ENCODE measurements around the gene NAGLU. TPM values are rescaled to one million over a fixed set of nuclear protein-coding genes. Genes with fewer than 3 reads are reported as not detected.

The NAGLU gene
- total and polyA plus RNA-seq, 2 of the 13 experiments (the other 11 are each of a cell fraction or from before 2014, with no cell fraction given) = 28.2 to 40.1 TPM

DNA sequence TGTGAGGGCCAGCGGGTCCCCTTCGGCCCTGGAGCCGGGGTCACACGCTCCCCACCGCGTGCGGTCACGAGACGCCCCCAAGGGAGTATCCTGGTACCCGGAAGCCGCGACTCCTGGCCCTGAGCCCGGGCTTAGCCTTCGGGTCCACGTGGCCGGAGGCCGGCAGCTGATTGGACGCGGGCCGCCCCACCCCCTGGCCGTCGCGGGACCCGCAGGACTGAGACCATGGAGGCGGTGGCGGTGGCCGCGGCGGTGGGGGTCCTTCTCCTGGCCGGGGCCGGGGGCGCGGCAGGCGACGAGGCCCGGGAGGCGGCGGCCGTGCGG is at the start of gene NAGLU (continued):
- TF ChIP-seq ZNF350 (CRISPR knock-in tag; IDR thresholded peaks at IDR 0.05; ENCODE audit: borderline replicate concordance, low read depth) (0 out of 2 replicates have a peak, but pooled peaks have one; percentile 11), BHLHE40 (IDR thresholded peaks at IDR 0.05; ENCODE audit: low read length) (peak; percentile 93), SRSF4 (IDR thresholded peaks at IDR 0.05; ENCODE audit: low read depth, low read length, poor library complexity, severe bottlenecking) (no peak), RFX3 (CRISPR knock-in tag; IDR thresholded peaks at IDR 0.05) (no peak), ZNF552 (CRISPR knock-in tag; IDR thresholded peaks at IDR 0.05; ENCODE audit: borderline replicate concordance) (0 out of 2 replicates have a peak, but pooled peaks have one; percentile 87), ZSCAN20 (CRISPR knock-in tag; IDR thresholded peaks at IDR 0.05; ENCODE audit: borderline replicate concordance) (0 out of 2 replicates have a peak, but pooled peaks have one; percentile 67), ARID3A (IDR thresholded peaks at IDR 0.05; ENCODE audit: low read depth, low read length) (no peak), ZNF354B (CRISPR knock-in tag; IDR thresholded peaks at IDR 0.05) (no peak), SAP130 (CRISPR knock-in tag; IDR thresholded peaks at IDR 0.05; ENCODE audit: low read depth) (peak; percentile 87), BCL6 (CRISPR knock-in tag; IDR thresholded peaks at IDR 0.05) (peak; percentile 61; the same call in 1 of the 2 replicates), NKX3-1 (CRISPR knock-in tag; IDR thresholded peaks at IDR 0.05) (peak; percentile 86), HDAC2 (CRISPR knock-in tag; IDR thresholded peaks at IDR 0.05) (peak; percentile 76; the same call in 1 of the 2 replicates), WIZ (CRISPR knock-in tag; IDR thresholded peaks at IDR 0.05) (0 out of 2 replicates have a peak, but pooled peaks have one; percentile 63), ZNF598 (CRISPR knock-in tag; IDR thresholded peaks at IDR 0.05; ENCODE audit: borderline replicate concordance) (no peak), HOXD1 (CRISPR knock-in tag; IDR thresholded peaks at IDR 0.05) (peak; percentile 92), ZNF577 (CRISPR knock-in tag; IDR thresholded peaks at IDR 0.05; ENCODE audit: borderline replicate concordance, low read depth) (no peak), GZF1 (CRISPR knock-in tag; IDR thresholded peaks at IDR 0.05) (no peak), ZKSCAN5 (CRISPR knock-in tag; IDR thresholded peaks at IDR 0.05) (no peak), ZNF547 (CRISPR knock-in tag; IDR thresholded peaks at IDR 0.05) (peak; percentile 50; the same call in 1 of the 2 replicates), MTF1 (CRISPR knock-in tag; IDR thresholded peaks at IDR 0.05) (no peak), GFI1 (CRISPR knock-in tag; IDR thresholded peaks at IDR 0.05; ENCODE audit: borderline replicate concordance) (no peak), ZZZ3 (CRISPR knock-in tag; IDR thresholded peaks at IDR 0.05; ENCODE audit: borderline replicate concordance) (no peak)
- TF ChIP-seq, protein P1, sequence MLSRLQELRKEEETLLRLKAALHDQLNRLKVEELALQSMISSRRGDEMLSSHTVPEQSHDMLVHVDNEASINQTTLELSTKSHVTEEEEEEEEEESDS (CRISPR knock-in tag; IDR thresholded peaks at IDR 0.05; ENCODE audit: borderline replicate concordance) = no peak
- TF ChIP-seq, protein P2, sequence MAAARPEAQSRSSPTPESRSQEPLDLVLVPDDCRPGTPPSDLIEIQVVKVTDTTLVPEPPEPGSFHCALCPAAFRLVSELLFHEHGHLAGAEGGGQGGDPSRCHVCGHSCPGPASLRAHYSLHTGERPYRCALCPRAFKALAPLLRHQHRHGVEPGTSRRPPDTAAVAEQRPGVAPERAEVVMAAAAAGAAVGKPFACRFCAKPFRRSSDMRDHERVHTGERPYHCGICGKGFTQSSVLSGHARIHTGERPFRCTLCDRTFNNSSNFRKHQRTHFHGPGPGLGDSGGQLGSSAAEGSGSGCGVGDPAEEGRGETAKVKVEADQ (CRISPR knock-in tag; IDR thresholded peaks at IDR 0.05; ENCODE audit: borderline replicate concordance) = peak; percentile 94
- TF ChIP-seq, protein P3, sequence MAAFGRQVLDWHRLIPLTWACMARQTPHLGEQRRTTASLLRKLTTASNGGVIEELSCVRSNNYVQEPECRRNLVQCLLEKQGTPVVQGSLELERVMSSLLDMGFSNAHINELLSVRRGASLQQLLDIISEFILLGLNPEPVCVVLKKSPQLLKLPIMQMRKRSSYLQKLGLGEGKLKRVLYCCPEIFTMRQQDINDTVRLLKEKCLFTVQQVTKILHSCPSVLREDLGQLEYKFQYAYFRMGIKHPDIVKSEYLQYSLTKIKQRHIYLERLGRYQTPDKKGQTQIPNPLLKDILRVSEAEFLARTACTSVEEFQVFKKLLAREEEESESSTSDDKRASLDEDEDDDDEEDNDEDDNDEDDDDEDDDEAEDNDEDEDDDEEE (CRISPR knock-in tag; IDR thresholded peaks at IDR 0.05) = no peak
- TF ChIP-seq, protein P4, sequence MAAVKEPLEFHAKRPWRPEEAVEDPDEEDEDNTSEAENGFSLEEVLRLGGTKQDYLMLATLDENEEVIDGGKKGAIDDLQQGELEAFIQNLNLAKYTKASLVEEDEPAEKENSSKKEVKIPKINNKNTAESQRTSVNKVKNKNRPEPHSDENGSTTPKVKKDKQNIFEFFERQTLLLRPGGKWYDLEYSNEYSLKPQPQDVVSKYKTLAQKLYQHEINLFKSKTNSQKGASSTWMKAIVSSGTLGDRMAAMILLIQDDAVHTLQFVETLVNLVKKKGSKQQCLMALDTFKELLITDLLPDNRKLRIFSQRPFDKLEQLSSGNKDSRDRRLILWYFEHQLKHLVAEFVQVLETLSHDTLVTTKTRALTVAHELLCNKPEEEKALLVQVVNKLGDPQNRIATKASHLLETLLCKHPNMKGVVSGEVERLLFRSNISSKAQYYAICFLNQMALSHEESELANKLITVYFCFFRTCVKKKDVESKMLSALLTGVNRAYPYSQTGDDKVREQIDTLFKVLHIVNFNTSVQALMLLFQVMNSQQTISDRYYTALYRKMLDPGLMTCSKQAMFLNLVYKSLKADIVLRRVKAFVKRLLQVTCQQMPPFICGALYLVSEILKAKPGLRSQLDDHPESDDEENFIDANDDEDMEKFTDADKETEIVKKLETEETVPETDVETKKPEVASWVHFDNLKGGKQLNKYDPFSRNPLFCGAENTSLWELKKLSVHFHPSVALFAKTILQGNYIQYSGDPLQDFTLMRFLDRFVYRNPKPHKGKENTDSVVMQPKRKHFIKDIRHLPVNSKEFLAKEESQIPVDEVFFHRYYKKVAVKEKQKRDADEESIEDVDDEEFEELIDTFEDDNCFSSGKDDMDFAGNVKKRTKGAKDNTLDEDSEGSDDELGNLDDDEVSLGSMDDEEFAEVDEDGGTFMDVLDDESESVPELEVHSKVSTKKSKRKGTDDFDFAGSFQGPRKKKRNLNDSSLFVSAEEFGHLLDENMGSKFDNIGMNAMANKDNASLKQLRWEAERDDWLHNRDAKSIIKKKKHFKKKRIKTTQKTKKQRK (IDR thresholded peaks at IDR 0.05; ENCODE audit: low read length) = no peak

Data from HepG2 (cell line).